ENCODE results near the gene UTP14C.

DNA sequence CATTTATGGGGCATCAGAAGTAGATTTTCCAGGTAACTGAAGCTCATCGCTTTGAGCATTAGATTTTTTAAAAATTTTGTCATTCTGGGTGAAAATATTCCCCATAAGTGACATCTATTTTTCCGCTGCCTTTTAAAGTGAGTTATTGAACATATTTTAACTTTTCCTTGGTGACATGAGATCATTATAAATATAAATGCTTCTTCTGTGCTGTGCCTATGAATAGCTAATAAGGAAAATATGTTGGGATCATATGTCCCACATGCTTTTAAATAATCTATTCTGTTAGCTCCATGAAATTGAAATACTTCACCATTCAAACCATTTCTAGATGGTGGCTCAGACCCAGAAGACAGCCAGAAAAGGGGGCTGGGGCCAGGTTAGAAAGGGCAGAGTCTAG is 27.3 kb upstream of the UTP14C start:
- no peak for TF ChIP-seq EZH2 (IDR thresholded peaks at IDR 0.05; ENCODE audit: borderline replicate concordance, low read length)
- TF ChIP-seq, protein P1, sequence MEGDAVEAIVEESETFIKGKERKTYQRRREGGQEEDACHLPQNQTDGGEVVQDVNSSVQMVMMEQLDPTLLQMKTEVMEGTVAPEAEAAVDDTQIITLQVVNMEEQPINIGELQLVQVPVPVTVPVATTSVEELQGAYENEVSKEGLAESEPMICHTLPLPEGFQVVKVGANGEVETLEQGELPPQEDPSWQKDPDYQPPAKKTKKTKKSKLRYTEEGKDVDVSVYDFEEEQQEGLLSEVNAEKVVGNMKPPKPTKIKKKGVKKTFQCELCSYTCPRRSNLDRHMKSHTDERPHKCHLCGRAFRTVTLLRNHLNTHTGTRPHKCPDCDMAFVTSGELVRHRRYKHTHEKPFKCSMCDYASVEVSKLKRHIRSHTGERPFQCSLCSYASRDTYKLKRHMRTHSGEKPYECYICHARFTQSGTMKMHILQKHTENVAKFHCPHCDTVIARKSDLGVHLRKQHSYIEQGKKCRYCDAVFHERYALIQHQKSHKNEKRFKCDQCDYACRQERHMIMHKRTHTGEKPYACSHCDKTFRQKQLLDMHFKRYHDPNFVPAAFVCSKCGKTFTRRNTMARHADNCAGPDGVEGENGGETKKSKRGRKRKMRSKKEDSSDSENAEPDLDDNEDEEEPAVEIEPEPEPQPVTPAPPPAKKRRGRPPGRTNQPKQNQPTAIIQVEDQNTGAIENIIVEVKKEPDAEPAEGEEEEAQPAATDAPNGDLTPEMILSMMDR (conservative IDR thresholded peaks at IDR 0.05 in 1 of 2, IDR thresholded peaks at IDR 0.05 in 1 of 2; ENCODE audit: extremely low read depth in 1 of 2, insufficient read depth in 1 of 2, low read depth in 1 of 2, low read length in 2 of 2): no peak
